Panc1 (cell line): ENCODE data around the gene ITGB6. TPM values are rescaled to one million over a fixed set of nuclear protein-coding genes. Genes with fewer than 3 reads are reported as not detected.

Experiments
- ATAC-seq: fragments of 200-7000 bp; cut with Tn5 transposase; 2 replicates; pipeline ENCODE4 v1.9.1; 2020; ENCODE audit warnings: mild to moderate bottlenecking, moderate library complexity
- BruUV-seq: library from RNA; stranded (reverse); fragments of 400-500 nt; replicated peaks from 2 replicates; lab custom pipeline; 2021; lab: Mats Ljungman, UMichigan
- CTCF ChIA-PET: fragments of 300-600 bp; sonication (Branson Sonifier 250); formaldehyde crosslinking; loops from one replicate; lab custom pipeline; 2022; ENCODE audit warnings: antibody characterized with exemption; lab: Charles Lee
- POLR2A ChIA-PET: fragments of 300-600 bp; sonication (Branson Sonifier 250); formaldehyde crosslinking; loops from one replicate; lab custom pipeline; 2022; ENCODE audit warnings: antibody characterized with exemption; lab: Charles Lee
- DNase-seq: peaks from one replicate; pipeline ENCODE4 v3.0.0-alpha.2; 2010; ENCODE audit warnings: low read depth, low spot score
- H3K27ac ChIP-seq: 2 replicates; pipeline ENCODE4 v1.5.1; 2011; ENCODE audit warnings: mild to moderate bottlenecking, low read length, inconsistent platforms
- H3K27me3 ChIP-seq: fragments of 200-500 bp; sonication (Bioruptor generic); 2 replicates; pipeline ENCODE4 v1.6.0; 2014; ENCODE audit warnings: low read length, inconsistent platforms; ENCODE audit not compliant: control insufficient read depth, insufficient read depth
- H3K36me3 ChIP-seq: fragments of 200-500 bp; sonication (Bioruptor generic); 2 replicates; pipeline ENCODE4 v1.5.1; 2014; ENCODE audit warnings: inconsistent platforms, mild to moderate bottlenecking, low read length, moderate library complexity; ENCODE audit not compliant: control insufficient read depth, insufficient read depth
- H3K4me1 ChIP-seq: 2 replicates; pipeline ENCODE4 v1.5.1; 2011; ENCODE audit warnings: inconsistent platforms, mild to moderate bottlenecking, low read length, moderate library complexity; ENCODE audit not compliant: control insufficient read depth, insufficient read depth
- H3K4me3 ChIP-seq, 2 experiments: 2 replicates each; pipeline ENCODE4 v1.5.1; 2011 to 2012; ENCODE audit warnings: low read depth in 2 of 2, low read length in 2 of 2, mild to moderate bottlenecking in 2 of 2, inconsistent platforms in 1 of 2, moderate library complexity in 1 of 2
- H3K9me3 ChIP-seq: fragments of 200-500 bp; sonication (Bioruptor generic); 2 replicates; pipeline ENCODE4 v1.5.1; 2014; ENCODE audit warnings: low read depth, mild to moderate bottlenecking, inconsistent platforms, low read length, moderate library complexity; ENCODE audit not compliant: control insufficient read depth, insufficient read depth
- CTCF ChIP-seq: fragments of 450-650 bp; IDR thresholded peaks from 2 replicates; pipeline ENCODE4 v1.5.1; 2017; ENCODE audit warnings: mild to moderate bottlenecking
- POLR2AphosphoS5 ChIP-seq: IDR thresholded peaks from 2 replicates; pipeline ENCODE4 v1.6.1; 2012; ENCODE audit warnings: mild to moderate bottlenecking, low read depth, low read length, moderate library complexity
- SIN3A ChIP-seq: IDR thresholded peaks from 2 replicates; pipeline ENCODE4 v1.6.1; 2012; ENCODE audit warnings: low read depth, mild to moderate bottlenecking, low read length, moderate library complexity, borderline replicate concordance; ENCODE audit not compliant: insufficient read depth
- TCF7L2 ChIP-seq: IDR thresholded peaks from 2 replicates; pipeline ENCODE4 v1.6.1; 2011; ENCODE audit warnings: mild to moderate bottlenecking, low read depth, low read length, inconsistent platforms
- in situ Hi-C: cut with HindIII; loops from 2 replicates; pipeline ENCODE4 v1.10.0; 2016; ENCODE audit warnings: low sequenced_read_pairs, low pct_unique_long_range_greater_than_20kb
- intact Hi-C: fragments of 100-400 bp; cut with micrococcal nuclease; formaldehyde crosslinking; loops from one replicate; pipeline ENCODE4 v1.10.0; 2022; ENCODE audit not compliant: unreplicated experiment
- total RNA-seq: library from RNA; stranded (reverse); gene quantifications from one replicate; pipeline ENCODE4 v1.2.1, GENCODE V29; 2021; ENCODE audit not compliant: unreplicated experiment
- TF ChIP-seq, protein P1 (sequence below), 2 experiments: IDR thresholded peaks; 2 replicates each; pipeline ENCODE4 v1.6.1; 2011 to 2012; ENCODE audit warnings: low read depth in 2 of 2, control low read depth in 1 of 2, low read length in 1 of 2, mild to moderate bottlenecking in 1 of 2, moderate library complexity in 1 of 2; ENCODE audit not compliant: insufficient read depth in 1 of 2

Gene ITGB6
- total RNA-seq, 1 experiment from 2014 or later, result 0.08 TPM

DNA sequence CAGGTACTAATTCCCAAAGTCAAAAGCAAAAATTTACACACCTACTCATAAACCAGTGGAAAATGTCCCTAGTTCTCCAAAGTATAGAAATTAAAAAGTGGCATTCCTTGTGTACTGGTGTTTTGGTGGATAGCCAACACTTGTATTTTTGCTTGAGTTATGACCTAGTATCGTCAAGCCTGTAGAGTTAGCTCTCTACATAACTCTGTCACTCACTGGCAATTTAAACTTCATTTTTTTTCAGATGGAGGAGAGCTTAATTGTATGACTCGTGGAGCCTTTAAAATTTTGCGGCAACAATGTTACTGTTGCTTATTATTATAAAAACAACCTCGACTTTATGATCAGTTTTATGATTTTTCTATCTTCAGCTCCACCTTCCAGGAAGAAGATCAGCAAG, 58.7 kb downstream of the ITGB6 start:
- in situ Hi-C loops, result no loop called here
- DNase-seq (no peak), ATAC-seq (no peak)
- Histone ChIP-seq H3K9me3 (no peaks in the 10 kb centered on the region), H3K27me3 (no peaks in the 10 kb centered on the region), H3K27ac (no peak overlapping the region), H3K4me1 (peaks cover 4% of the 10 kb centered on the region), H3K4me3 (no peak overlapping the region), H3K36me3 (no peaks in the 10 kb centered on the region)
- TF ChIP-seq TCF7L2 (no peak), SIN3A (no peak), CTCF (no peak), POLR2AphosphoS5 (no peak)
- TF ChIP-seq, protein P1, sequence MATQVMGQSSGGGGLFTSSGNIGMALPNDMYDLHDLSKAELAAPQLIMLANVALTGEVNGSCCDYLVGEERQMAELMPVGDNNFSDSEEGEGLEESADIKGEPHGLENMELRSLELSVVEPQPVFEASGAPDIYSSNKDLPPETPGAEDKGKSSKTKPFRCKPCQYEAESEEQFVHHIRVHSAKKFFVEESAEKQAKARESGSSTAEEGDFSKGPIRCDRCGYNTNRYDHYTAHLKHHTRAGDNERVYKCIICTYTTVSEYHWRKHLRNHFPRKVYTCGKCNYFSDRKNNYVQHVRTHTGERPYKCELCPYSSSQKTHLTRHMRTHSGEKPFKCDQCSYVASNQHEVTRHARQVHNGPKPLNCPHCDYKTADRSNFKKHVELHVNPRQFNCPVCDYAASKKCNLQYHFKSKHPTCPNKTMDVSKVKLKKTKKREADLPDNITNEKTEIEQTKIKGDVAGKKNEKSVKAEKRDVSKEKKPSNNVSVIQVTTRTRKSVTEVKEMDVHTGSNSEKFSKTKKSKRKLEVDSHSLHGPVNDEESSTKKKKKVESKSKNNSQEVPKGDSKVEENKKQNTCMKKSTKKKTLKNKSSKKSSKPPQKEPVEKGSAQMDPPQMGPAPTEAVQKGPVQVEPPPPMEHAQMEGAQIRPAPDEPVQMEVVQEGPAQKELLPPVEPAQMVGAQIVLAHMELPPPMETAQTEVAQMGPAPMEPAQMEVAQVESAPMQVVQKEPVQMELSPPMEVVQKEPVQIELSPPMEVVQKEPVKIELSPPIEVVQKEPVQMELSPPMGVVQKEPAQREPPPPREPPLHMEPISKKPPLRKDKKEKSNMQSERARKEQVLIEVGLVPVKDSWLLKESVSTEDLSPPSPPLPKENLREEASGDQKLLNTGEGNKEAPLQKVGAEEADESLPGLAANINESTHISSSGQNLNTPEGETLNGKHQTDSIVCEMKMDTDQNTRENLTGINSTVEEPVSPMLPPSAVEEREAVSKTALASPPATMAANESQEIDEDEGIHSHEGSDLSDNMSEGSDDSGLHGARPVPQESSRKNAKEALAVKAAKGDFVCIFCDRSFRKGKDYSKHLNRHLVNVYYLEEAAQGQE (IDR thresholded peaks at IDR 0.05; ENCODE audit: insufficient read depth in 1 of 2, low read depth in 2 of 2, low read length in 1 of 2), result no peak
- POLR2A ChIA-PET, result no interaction called here
- CTCF ChIA-PET, result no interaction called here
- no TSS peak for BruUV-seq
- intact Hi-C loops, result no loop called here

DNA sequence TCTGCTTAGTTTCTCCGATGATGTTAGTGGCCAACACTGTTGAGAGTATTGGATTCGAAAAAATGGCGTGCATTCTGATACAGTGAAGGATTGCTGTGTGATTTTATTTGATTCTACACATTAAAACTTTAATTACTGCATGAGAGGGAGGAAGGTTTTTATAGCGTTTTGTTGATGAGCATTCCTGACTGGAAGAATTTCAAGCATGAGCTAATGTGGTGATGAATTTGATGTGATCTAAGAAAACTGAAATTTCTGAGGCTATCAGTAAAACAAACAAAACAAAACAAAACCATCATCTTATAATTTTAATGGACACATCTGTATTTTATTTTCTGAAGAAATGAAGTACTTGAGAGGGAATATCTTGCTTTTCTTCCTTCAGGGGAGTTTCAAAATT, 59.6 kb downstream of the ITGB6 start:
- Histone ChIP-seq H3K27me3 (no peaks in the 10 kb centered on the region), H3K4me1 (peaks cover 4% of the 10 kb centered on the region), H3K36me3 (no peaks in the 10 kb centered on the region), H3K27ac (peak overlapping the region; percentile 41; the same call in 1 of the 2 replicates), H3K4me3 (no peak overlapping the region), H3K9me3 (no peaks in the 10 kb centered on the region)
- DNase-seq (no peak), ATAC-seq (no peak)
- ChIA-PET CTCF (no interaction called here), POLR2A (no interaction called here)
- BruUV-seq, result no TSS peak
- intact Hi-C loops (no loop called here), in situ Hi-C loops (no loop called here)
- TF ChIP-seq SIN3A (no peak), POLR2AphosphoS5 (no peak), CTCF (no peak), TCF7L2 (no peak)
- TF ChIP-seq, protein P1 (IDR thresholded peaks at IDR 0.05; ENCODE audit: insufficient read depth in 1 of 2, low read depth in 2 of 2, low read length in 1 of 2), result no peak
